K562 (cell line): ENCODE data around the gene PRC1. TPM values are rescaled to one million over a fixed set of nuclear protein-coding genes. Genes with fewer than 3 reads are reported as not detected.

ENCODE experiments used
- CC2D1A ChIP-seq: fragments of 450-650 bp; IDR thresholded peaks from 2 replicates; pipeline ENCODE4 v1.6.1; 2017; ENCODE audit warnings: mild to moderate bottlenecking
- CREB1 ChIP-seq, 2 experiments: sonication (generic) in 1 of 2; formaldehyde crosslinking in 1 of 2; IDR thresholded peaks; 2 replicates each; pipeline versions ENCODE4 v1.6.1 to v1.8.0; 2012 to 2022; ENCODE audit warnings: inconsistent platforms in 1 of 2, mild to moderate bottlenecking in 1 of 2, missing genetic modification reagents in 1 of 2, moderate library complexity in 1 of 2
- CSDE1 ChIP-seq, 2 experiments: fragments of 450-650 bp; IDR thresholded peaks; 2 replicates each; pipeline ENCODE4 v1.6.1; 2016; ENCODE audit warnings: mild to moderate bottlenecking in 1 of 2
- IRF2 ChIP-seq: sonication (generic); formaldehyde crosslinking; IDR thresholded peaks from 2 replicates; pipeline ENCODE4 v1.8.1; 2022; ENCODE audit warnings: mild to moderate bottlenecking, missing genetic modification reagents
- KAT7 ChIP-seq: sonication (generic); formaldehyde crosslinking; IDR thresholded peaks from 2 replicates; pipeline ENCODE4 v1.8.0; 2022; ENCODE audit warnings: missing genetic modification reagents, mild to moderate bottlenecking, borderline replicate concordance
- MAZ ChIP-seq, 2 experiments: fragments of 450-650 bp in 1 of 2; sonication (generic) in 1 of 2; formaldehyde crosslinking; IDR thresholded peaks in 1 of 2; conservative IDR thresholded peaks in 1 of 2; 2 replicates each; pipeline versions ENCODE4 v1.4.0 to v1.5.0; 2020; ENCODE audit warnings: mild to moderate bottlenecking in 1 of 2, missing genetic modification reagents in 1 of 2
- MECOM ChIP-seq: fragments of 250-450 bp; sonication (Bioruptor Pico); IDR thresholded peaks from 2 replicates; pipeline ENCODE4 v1.8.0; 2022; ENCODE audit warnings: inconsistent platforms
- NRF1 ChIP-seq, 2 experiments: fragments of 450-650 bp; IDR thresholded peaks in 1 of 2; conservative IDR thresholded peaks in 1 of 2; 2 replicates each; pipeline ENCODE4 v1.6.1; 2014; ENCODE audit warnings: mild to moderate bottlenecking in 2 of 2
- TRIM24 ChIP-seq, 2 experiments: fragments of 450-650 bp; IDR thresholded peaks; 2 replicates each; pipeline ENCODE4 v1.6.1; 2016
- U2AF2 ChIP-seq: fragments of 200-400 bp; formaldehyde crosslinking; optimal IDR thresholded peaks from 2 replicates; pipeline ENCODE3; 2017; ENCODE audit warnings: low read depth, mild to moderate bottlenecking, low read length
- ZBTB7A ChIP-seq: IDR thresholded peaks from 2 replicates; pipeline ENCODE4 v1.6.1; 2011; ENCODE audit warnings: low read depth, mild to moderate bottlenecking, low read length, moderate library complexity, borderline replicate concordance; ENCODE audit not compliant: control insufficient read depth
- ZBTB9 ChIP-seq: fragments of 450-650 bp; formaldehyde crosslinking; IDR thresholded peaks from 2 replicates; pipeline ENCODE4 v1.4.0; 2020; ENCODE audit warnings: mild to moderate bottlenecking, moderate library complexity
- ZNF124 ChIP-seq: sonication (generic); formaldehyde crosslinking; IDR thresholded peaks from 2 replicates; pipeline ENCODE4 v1.8.1; 2022; ENCODE audit warnings: missing genetic modification reagents
- ZNF263 ChIP-seq: sonication (generic); formaldehyde crosslinking; IDR thresholded peaks from 2 replicates; pipeline ENCODE4 v1.8.0; 2022; ENCODE audit warnings: mild to moderate bottlenecking, missing genetic modification reagents, borderline replicate concordance
- ZNF384 ChIP-seq: IDR thresholded peaks from 2 replicates; pipeline ENCODE4 v1.6.1; 2012; ENCODE audit warnings: low read depth, low read length, improper control_type of control experiment
- ZNF57 ChIP-seq: fragments of 450-650 bp; formaldehyde crosslinking; IDR thresholded peaks from 2 replicates; pipeline ENCODE4 v1.4.0; 2020; ENCODE audit warnings: mild to moderate bottlenecking, moderate library complexity
- polyA plus RNA-seq, 8 experiments: library from polyadenylated mRNA; depleted of rRNA in 4 of 8; stranded (reverse) in 5 of 8; unstranded in 3 of 8; fragments of >200 nt; fragmentation: Nextera tagmentation in 2 of 8; fragmentation: Illumina TruSeq in 1 of 8; extraction: Ambion mirVana in 2 of 8; extraction: Trizol in 1 of 8; gene quantifications; 2 replicates each; pipeline versions ENCODE4 v1.2.1 to v1.2.3, GENCODE V29; 2011 to 2014; ENCODE audit warnings: inconsistent platforms in 1 of 8, missing spikeins in 1 of 8
- total RNA-seq, 7 experiments: library from RNA; depleted of rRNA in 6 of 7; stranded (reverse); fragments of >200 nt in 6 of 7; fragmentation: Illumina TruSeq in 2 of 7; extraction: Trizol in 2 of 7; gene quantifications; 2 replicates each; pipeline versions ENCODE4 v1.2.1 to v1.2.3, GENCODE V29; 2011 to 2021; ENCODE audit warnings: low replicate concordance in 1 of 7
- TF ChIP-seq, protein P1 (sequence below): fragments of 450-650 bp; formaldehyde crosslinking; IDR thresholded peaks from 2 replicates; pipeline ENCODE4 v1.4.0; 2020; ENCODE audit warnings: mild to moderate bottlenecking
- TF ChIP-seq, protein P2 (sequence below), 2 experiments: IDR thresholded peaks; 2 replicates each; pipeline ENCODE4 v1.6.1; 2011; ENCODE audit warnings: borderline replicate concordance in 1 of 2, control low read depth in 1 of 2, low read depth in 1 of 2, low read length in 1 of 2, mild to moderate bottlenecking in 1 of 2, mixed read lengths in 1 of 2, moderate library complexity in 1 of 2; ENCODE audit not compliant: insufficient read depth in 1 of 2, insufficient read length in 1 of 2, poor library complexity in 1 of 2, severe bottlenecking in 1 of 2; ENCODE audit errors: extremely low read depth in 1 of 2
- TF ChIP-seq, protein P3 (sequence below): fragments of 450-650 bp; formaldehyde crosslinking; IDR thresholded peaks from 2 replicates; pipeline ENCODE4 v1.4.0; 2020; ENCODE audit warnings: mild to moderate bottlenecking, moderate library complexity

PRC1 gene
- total and polyA plus RNA-seq, 9 of the 15 experiments (the other 6 are each of a cell fraction or from before 2014, with no cell fraction given) = 156 to 391 (median 240) TPM

- TF ChIP-seq CREB1 (IDR thresholded peaks at IDR 0.05) = no peak
- peak; percentile 55; the same call in 1 of the 2 replicates for TF ChIP-seq CREB1 (CRISPR knock-in tag; IDR thresholded peaks at IDR 0.05)
- peak; percentile 38; the same call in 1 of the 2 replicates for TF ChIP-seq ZNF263 (CRISPR knock-in tag)
- no peak for TF ChIP-seq ZBTB7A
- TF ChIP-seq ZNF57 (CRISPR knock-in tag) = 0 out of 2 replicates have a peak, but pooled peaks have one; percentile 42
- peak; percentile 50 to 70; a peak in 3 of 4 replicates for TF ChIP-seq MAZ (CRISPR knock-in tag; conservative IDR thresholded peaks at IDR 0.05 in 1 of 2, IDR thresholded peaks at IDR 0.05 in 1 of 2)
- TF ChIP-seq IRF2 = no peak
- TF ChIP-seq, protein P1, sequence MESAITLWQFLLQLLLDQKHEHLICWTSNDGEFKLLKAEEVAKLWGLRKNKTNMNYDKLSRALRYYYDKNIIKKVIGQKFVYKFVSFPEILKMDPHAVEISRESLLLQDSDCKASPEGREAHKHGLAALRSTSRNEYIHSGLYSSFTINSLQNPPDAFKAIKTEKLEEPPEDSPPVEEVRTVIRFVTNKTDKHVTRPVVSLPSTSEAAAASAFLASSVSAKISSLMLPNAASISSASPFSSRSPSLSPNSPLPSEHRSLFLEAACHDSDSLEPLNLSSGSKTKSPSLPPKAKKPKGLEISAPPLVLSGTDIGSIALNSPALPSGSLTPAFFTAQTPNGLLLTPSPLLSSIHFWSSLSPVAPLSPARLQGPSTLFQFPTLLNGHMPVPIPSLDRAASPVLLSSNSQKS (CRISPR knock-in tag) = no peak
- TF ChIP-seq, protein P2, sequence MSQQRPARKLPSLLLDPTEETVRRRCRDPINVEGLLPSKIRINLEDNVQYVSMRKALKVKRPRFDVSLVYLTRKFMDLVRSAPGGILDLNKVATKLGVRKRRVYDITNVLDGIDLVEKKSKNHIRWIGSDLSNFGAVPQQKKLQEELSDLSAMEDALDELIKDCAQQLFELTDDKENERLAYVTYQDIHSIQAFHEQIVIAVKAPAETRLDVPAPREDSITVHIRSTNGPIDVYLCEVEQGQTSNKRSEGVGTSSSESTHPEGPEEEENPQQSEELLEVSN (IDR thresholded peaks at IDR 0.05; ENCODE audit: borderline replicate concordance in 1 of 2, extremely low read depth in 1 of 2, insufficient read depth in 1 of 2, insufficient read length in 1 of 2, low read depth in 1 of 2, low read length in 1 of 2, poor library complexity in 1 of 2, severe bottlenecking in 1 of 2) = peak in 1 of 2 experiments; percentile 13
- peak; percentile 41; the same call in 1 of the 2 replicates for TF ChIP-seq KAT7 (CRISPR knock-in tag)
- TF ChIP-seq TRIM24 (IDR thresholded peaks at IDR 0.05) = no peak; a peak in 1 of 4 replicates
- no peak for TF ChIP-seq ZNF124 (CRISPR knock-in tag)
- TF ChIP-seq, protein P3, sequence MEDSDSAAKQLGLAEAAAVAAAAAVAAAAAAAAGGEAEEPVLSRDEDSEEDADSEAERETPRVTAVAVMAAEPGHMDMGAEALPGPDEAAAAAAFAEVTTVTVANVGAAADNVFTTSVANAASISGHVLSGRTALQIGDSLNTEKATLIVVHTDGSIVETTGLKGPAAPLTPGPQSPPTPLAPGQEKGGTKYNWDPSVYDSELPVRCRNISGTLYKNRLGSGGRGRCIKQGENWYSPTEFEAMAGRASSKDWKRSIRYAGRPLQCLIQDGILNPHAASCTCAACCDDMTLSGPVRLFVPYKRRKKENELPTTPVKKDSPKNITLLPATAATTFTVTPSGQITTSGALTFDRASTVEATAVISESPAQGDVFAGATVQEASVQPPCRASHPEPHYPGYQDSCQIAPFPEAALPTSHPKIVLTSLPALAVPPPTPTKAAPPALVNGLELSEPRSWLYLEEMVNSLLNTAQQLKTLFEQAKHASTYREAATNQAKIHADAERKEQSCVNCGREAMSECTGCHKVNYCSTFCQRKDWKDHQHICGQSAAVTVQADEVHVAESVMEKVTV (CRISPR knock-in tag) = peak; percentile 74
- TF ChIP-seq U2AF2 = no peak
- 0 out of 4 replicates have a peak, but pooled peaks of 1 of the 2 experiments have one; percentile 38 for TF ChIP-seq NRF1 (conservative IDR thresholded peaks at IDR 0.05 in 1 of 2, IDR thresholded peaks at IDR 0.05 in 1 of 2)
- TF ChIP-seq ZBTB9 (CRISPR knock-in tag) = 0 out of 2 replicates have a peak, but pooled peaks have one; percentile 54
- TF ChIP-seq MECOM (CRISPR knock-in tag) = no peak
- peak; percentile 71 for TF ChIP-seq CC2D1A
- no peak for TF ChIP-seq CSDE1 (IDR thresholded peaks at IDR 0.05)
- TF ChIP-seq ZNF384 = 0 out of 2 replicates have a peak, but pooled peaks have one; percentile 25
These were observed 38.8 kb upstream of the PRC1 start (continued) for GRCh38 chr15:91032919-91033803.
